Suppressor macrophage (primary cell): ENCODE data around the gene PSMC3IP.

ENCODE experiments used
- DNase-seq, 4 experiments: peaks; one replicate each; pipeline ENCODE4 v3.0.0-alpha.2; 2020 to 2022

PSMC3IP gene

GRCh38 chr17:42537826-42538451, 39.6 kb downstream of the PSMC3IP start:
- no peak for DNase-seq

GRCh38 chr17:42537156-42537805, 40.2 kb downstream of the PSMC3IP start:
- no peak for DNase-seq

GRCh38 chr17:42536372-42537155, 41.0 kb downstream of the PSMC3IP start:
- DNase-seq: peak; percentile 84 to 94 (median 90)

- peak; percentile 97 to 99 (median 98) for DNase-seq
Measured at GRCh38 chr17:42536048-42536371, 41.5 kb downstream of the PSMC3IP start, which contains the start of gene NAGLU. Gene NAGLU, plus strand, starts transcription at chr17:42536241. Its CDS starts 32 bp downstream, at chr17:42536273.

GRCh38 chr17:42535155-42536047, 42.1 kb downstream of the PSMC3IP start:
- DNase-seq: no peak

- peak; percentile 71 to 91 (median 80) for DNase-seq
Measured at GRCh38 chr17:42531455-42532354, 45.8 kb downstream of the PSMC3IP start.

GRCh38 chr17:42530952-42531454, 46.5 kb downstream of the PSMC3IP start:
- no peak for DNase-seq

- peak in 3 of 4 experiments; percentile 31 to 56 (median 34) for DNase-seq
Measured at GRCh38 chr17:42529061-42529460, 48.5 kb downstream of the PSMC3IP start.

- DNase-seq: no peak
Measured at GRCh38 chr17:42527932-42528331, 49.6 kb downstream of the PSMC3IP start.

GRCh38 chr17:42526031-42526444, 51.5 kb downstream of the PSMC3IP start:
- no peak for DNase-seq

- no peak for DNase-seq
Measured at GRCh38 chr17:42525221-42525620, 52.3 kb downstream of the PSMC3IP start.

GRCh38 chr17:42522798-42523278, 54.7 kb downstream of the PSMC3IP start:
- no peak for DNase-seq
